SU-DHL-6 (cell line): Measurements from ENCODE around the gene ZMYND10.

Source experiments
- H2AFZ ChIP-seq: fragments of 200-600 bp; sonication (generic); 2 replicates; pipeline ENCODE4 v1.6.1; 2014; ENCODE audit warnings: low read depth, mild to moderate bottlenecking, moderate library complexity, mixed read lengths, antibody characterized with exemption, low read length; ENCODE audit not compliant: severe bottlenecking
- H3F3A ChIP-seq: fragments of 200-600 bp; shearing (Covaris generic); 2 replicates; pipeline ENCODE4 v1.6.0; 2016; ENCODE audit warnings: antibody characterized with exemption, mild to moderate bottlenecking; ENCODE audit not compliant: insufficient read depth
- H3K27ac ChIP-seq: fragments of 200-600 bp; sonication (generic); 2 replicates; pipeline ENCODE4 v1.5.1; 2016; ENCODE audit warnings: low read depth, mild to moderate bottlenecking, low read length, moderate library complexity, mixed read lengths
- H3K27me3 ChIP-seq: fragments of 200-600 bp; sonication (generic), shearing (Covaris generic); 2 replicates; pipeline ENCODE4 v1.6.0; 2014; ENCODE audit warnings: mild to moderate bottlenecking, low read length
- H3K36me3 ChIP-seq: fragments of 200-600 bp; sonication (generic); 2 replicates; pipeline ENCODE4 v1.6.1; 2014; ENCODE audit warnings: mild to moderate bottlenecking, low read length, mixed read lengths
- H3K4me2 ChIP-seq: fragments of 300-600, 200-600 bp; shearing (Covaris generic), sonication (generic); 2 replicates; pipeline ENCODE4 v1.6.0; 2014; ENCODE audit warnings: low read length, low read depth, mild to moderate bottlenecking; ENCODE audit not compliant: poor library complexity, severe bottlenecking
- H3K4me3 ChIP-seq: fragments of 200-600 bp; sonication (generic); 2 replicates; pipeline ENCODE4 v1.5.1; 2014; ENCODE audit warnings: antibody characterized with exemption, low read length, mild to moderate bottlenecking, mixed read lengths; ENCODE audit not compliant: insufficient read depth, poor library complexity, severe bottlenecking
- H3K79me2 ChIP-seq: fragments of 200-600 bp; sonication (generic); 2 replicates; pipeline ENCODE4 v1.6.1; 2014; ENCODE audit warnings: mild to moderate bottlenecking, low read length, moderate library complexity; ENCODE audit not compliant: insufficient read depth
- H3K9ac ChIP-seq: fragments of 200-600 bp; sonication (generic); 2 replicates; pipeline ENCODE4 v1.7.0; 2014; ENCODE audit warnings: mild to moderate bottlenecking, low read length
- H3K9me2 ChIP-seq: fragments of 200-600 bp; sonication (generic); replicated peaks from 2 replicates; pipeline ENCODE4 v1.6.1; 2014; ENCODE audit warnings: low read length; ENCODE audit not compliant: insufficient read depth
- H3K9me3 ChIP-seq: fragments of 200-600 bp; sonication (generic); 2 replicates; pipeline ENCODE4 v1.6.1; 2014; ENCODE audit warnings: low read length, mixed read lengths; ENCODE audit not compliant: insufficient read depth
- H4K20me1 ChIP-seq: fragments of 200-600 bp; sonication (generic); 2 replicates; pipeline ENCODE4 v1.6.1; 2014; ENCODE audit warnings: low read depth, mild to moderate bottlenecking, antibody characterized with exemption, low read length, moderate library complexity, mixed read lengths
- CTCF ChIP-seq: fragments of 200-600 bp; sonication (generic); IDR thresholded peaks from one replicate; pipeline ENCODE4 v1.5.1; 2017; ENCODE audit warnings: antibody characterized with exemption, mild to moderate bottlenecking, low read length, moderate library complexity; ENCODE audit not compliant: insufficient read depth, poor library complexity, severe bottlenecking
- EZH2phosphoT487 ChIP-seq: fragments of 200-600 bp; sonication (generic), shearing (Covaris generic); conservative IDR thresholded peaks from 2 replicates; pipeline ENCODE4 v1.6.1; 2018; ENCODE audit warnings: mild to moderate bottlenecking, antibody characterized with exemption, low read length, moderate library complexity, mixed read lengths

ZMYND10 gene

GRCh38 chr3:50327943-50328691, 17.4 kb downstream of the ZMYND10 start, which contains the start of gene TUSC2:
TUSC2 (minus strand) TSS chr3:50328223; CDS start chr3:50328099, 124 bp downstream.
- H4K20me1 ChIP-seq = no peaks in the 10 kb centered on the region
- TF ChIP-seq CTCF = no peak
- peaks cover 15% of the 10 kb centered on the region for H3K79me2 ChIP-seq

DNA sequence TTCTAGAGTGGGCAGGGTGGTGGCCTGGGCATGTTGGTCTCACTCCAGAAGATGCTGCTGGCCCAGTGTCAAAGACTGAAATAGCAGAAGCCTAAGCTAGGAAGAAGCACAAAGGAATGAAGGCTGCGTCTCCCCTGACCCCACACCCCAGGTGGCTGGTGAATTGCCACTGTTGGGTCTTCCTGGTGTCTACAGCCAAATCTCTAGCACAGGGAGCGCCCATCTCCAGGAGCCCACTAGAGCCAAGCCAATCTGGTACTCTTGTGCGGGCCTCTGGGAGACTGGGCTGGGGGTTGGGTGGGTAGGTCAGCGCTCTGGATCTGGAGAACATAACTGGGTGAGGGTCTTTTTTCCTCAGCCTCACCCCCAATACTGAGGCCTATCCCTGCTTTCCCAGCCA, 18.4 kb downstream of the ZMYND10 start:
- H4K20me1 ChIP-seq = no peaks in the 10 kb centered on the region
- no peaks in the 10 kb centered on the region for H3K9me2 ChIP-seq
- TF ChIP-seq EZH2phosphoT487 (no peak), CTCF (no peak)
- H3K27me3 ChIP-seq = no peaks in the 10 kb centered on the region
- peaks cover 6% of the 10 kb centered on the region; the same call in 1 of the 2 replicates for H3K36me3 ChIP-seq
- peaks cover 13% of the 10 kb centered on the region for H3K79me2 ChIP-seq
- H3K9me3 ChIP-seq = no peaks in the 10 kb centered on the region
- H3K4me2 ChIP-seq = peak overlapping the region; percentile 70
- H3F3A ChIP-seq = peaks cover 12% of the 10 kb centered on the region
- H3K27ac ChIP-seq = no peak overlapping the region
- H3K9ac ChIP-seq = peak overlapping the region; percentile 91
- H3K4me3 ChIP-seq = peak overlapping the region; percentile 86
- no peak overlapping the region for H2AFZ ChIP-seq

More at GRCh38 chr3:50327943-50328691, 17.4 kb downstream of the ZMYND10 start, which contains the start of gene TUSC2:
- Histone ChIP-seq H3K27ac (peak within 1 kb of the TSS; percentile 33), H3K27me3 (no peaks in the 10 kb centered on the region), H3K9me3 (no peaks in the 10 kb centered on the region), H3K4me3 (peak within 1 kb of the TSS; percentile 86), H2AFZ (peak within 1 kb of the TSS; percentile 17), H3F3A (peaks cover 12% of the 10 kb centered on the region), H3K9ac (peak within 1 kb of the TSS; percentile 91), H3K36me3 (peaks cover 6% of the 10 kb centered on the region; the same call in 1 of the 2 replicates), H3K9me2 (no peaks in the 10 kb centered on the region), H3K4me2 (peak within 1 kb of the TSS; percentile 70)

- Histone ChIP-seq H3F3A (peaks cover 12% of the 10 kb centered on the region), H3K36me3 (peaks cover 6% of the 10 kb centered on the region; the same call in 1 of the 2 replicates), H3K9me2 (no peaks in the 10 kb centered on the region), H2AFZ (no peak overlapping the region), H4K20me1 (no peaks in the 10 kb centered on the region), H3K4me2 (no peak overlapping the region), H3K27me3 (no peaks in the 10 kb centered on the region), H3K9ac (no peak overlapping the region), H3K4me3 (no peak overlapping the region), H3K9me3 (no peaks in the 10 kb centered on the region), H3K79me2 (peaks cover 13% of the 10 kb centered on the region), H3K27ac (no peak overlapping the region)
- TF ChIP-seq EZH2phosphoT487 (no peak), CTCF (no peak)
Observed at GRCh38 chr3:50326182-50326541, 19.4 kb downstream of the ZMYND10 start.
